NT2/D1 (cell line): ENCODE measurements around the gene RAP1GAP.

Experiments
- YY1 ChIP-seq: IDR thresholded peaks from 2 replicates; pipeline ENCODE4 v1.6.1; 2011; ENCODE audit not compliant: insufficient read length, insufficient read depth
- ZNF274 ChIP-seq: IDR thresholded peaks from 2 replicates; pipeline ENCODE4 v1.6.1; 2011; ENCODE audit warnings: mild to moderate bottlenecking, low read depth, low read length

GRCh38 chr1:21648791-21649190 lies 20.4 kb downstream of the RAP1GAP start:
- TF ChIP-seq YY1 (no peak), ZNF274 (no peak)
